Mesodermal cell (in vitro differentiated cells): ENCODE data around the gene CMTM3. TPM values are rescaled to one million over a fixed set of nuclear protein-coding genes. Genes with fewer than 3 reads are reported as not detected.
"Not testable (repeated sequence)": the region's sequence is repeated elsewhere in the genome, so short reads cannot be mapped to it uniquely, and the experiment has no call there.

Experiments used
- H3K27ac ChIP-seq: 2 replicates; pipeline ENCODE4 v1.7.0; 2013; ENCODE audit warnings: mild to moderate bottlenecking, low read depth, low read length, moderate library complexity; ENCODE audit not compliant: severe bottlenecking
- H3K36me3 ChIP-seq: 2 replicates; pipeline ENCODE4 v1.7.1; 2013; ENCODE audit warnings: mild to moderate bottlenecking, low read length, moderate library complexity; ENCODE audit not compliant: control insufficient read depth, insufficient read depth
- H3K4me1 ChIP-seq: one replicate; pipeline ENCODE4 v1.7.1; 2013; ENCODE audit warnings: mild to moderate bottlenecking, low read length; ENCODE audit not compliant: insufficient read depth, control insufficient read depth, poor library complexity, severe bottlenecking
- H3K4me3 ChIP-seq: 2 replicates; pipeline ENCODE4 v1.7.0; 2013; ENCODE audit warnings: low read length, control low read depth, mild to moderate bottlenecking; ENCODE audit not compliant: insufficient read depth, poor library complexity, severe bottlenecking; ENCODE audit errors: extremely low read depth
- H3K9me3 ChIP-seq: 2 replicates; pipeline ENCODE4 v1.7.1; 2013; ENCODE audit warnings: mild to moderate bottlenecking, low read length, moderate library complexity; ENCODE audit not compliant: control insufficient read depth
- WGBS, 2 experiments: methylation state at CpG; one replicate each; pipeline ENCODE4 v1.1.5; 2013; ENCODE audit warnings: missing lambda C conversion rate in 2 of 2; ENCODE audit not compliant: insufficient coverage in 2 of 2; 5-methylcytosine and 5-hydroxymethylcytosine counted together
- polyA plus RNA-seq, 2 experiments: library from polyadenylated mRNA; stranded (reverse); fragments of 50-300 nt; gene quantifications; one replicate each; pipeline ENCODE4 v1.2.3, GENCODE V29; 2013

Gene CMTM3
- polyA plus RNA-seq (2013, experiment 1 of 2): 91.2 TPM
- polyA plus RNA-seq (2013, experiment 2 of 2): 74.7 TPM

GRCh38 chr16:66604376-66605176 is at the start of gene CMTM3:
TSS of gene CMTM3 (plus strand) at chr16:66604704. CDS start at chr16:66604806, 102 bp downstream.
- H3K4me1 ChIP-seq: peaks cover 27% of the 10 kb centered on the region
- H3K4me3 ChIP-seq: peak within 1 kb of the TSS; percentile 89
- peak within 1 kb of the TSS; percentile 83 for H3K27ac ChIP-seq
- H3K36me3 ChIP-seq: peaks cover 27% of the 10 kb centered on the region
- peaks cover 9% of the 10 kb centered on the region for H3K9me3 ChIP-seq
- 0 to 1% methylated on average over 69 of the region's 96 CpGs for WGBS, 2 experiments

- Histone ChIP-seq H3K4me1 (peaks cover 5% of the 10 kb centered on the region), H3K27ac (no peak overlapping the region), H3K9me3 (no peaks in the 10 kb centered on the region), H3K4me3 (no peak overlapping the region), H3K36me3 (peaks cover 3% of the 10 kb centered on the region)
- WGBS, 2 experiments: 80 to 91% methylated on average over 1 of the region's 1 CpG
These were observed 44.4 kb upstream of the CMTM3 start for GRCh38 chr16:66560107-66560506.

GRCh38 chr16:66561381-66562080 is 43.0 kb upstream of the CMTM3 start:
- H3K36me3 ChIP-seq: peaks cover 11% of the 10 kb centered on the region

GRCh38 chr16:66562409-66562808 is 42.1 kb upstream of the CMTM3 start:
- Histone ChIP-seq H3K36me3 (peaks cover 17% of the 10 kb centered on the region), H3K4me3 (no peak overlapping the region), H3K9me3 (no peaks in the 10 kb centered on the region), H3K4me1 (peaks cover 12% of the 10 kb centered on the region), H3K27ac (no peak overlapping the region)
- 100% methylated on average over 1 of the region's 1 CpG; no CpG with 5 or more reads in 1 of the 2 experiments for WGBS, 2 experiments

More at GRCh38 chr16:66561381-66562080, 43.0 kb upstream of the CMTM3 start:
- no peak overlapping the region for H3K4me3 ChIP-seq
- H3K9me3 ChIP-seq: no peaks in the 10 kb centered on the region
- H3K27ac ChIP-seq: no peak overlapping the region
- peaks cover 12% of the 10 kb centered on the region for H3K4me1 ChIP-seq
- no CpG with 5 or more reads among the region's 3 CpGs for WGBS, 2 experiments

- H3K27ac ChIP-seq: no peak overlapping the region
- peaks cover 17% of the 10 kb centered on the region for H3K36me3 ChIP-seq
- H3K4me1 ChIP-seq: peaks cover 12% of the 10 kb centered on the region
- 86% methylated on average over 1 of the region's 2 CpGs; no CpG with 5 or more reads in 1 of the 2 experiments for WGBS, 2 experiments
- no peaks in the 10 kb centered on the region for H3K9me3 ChIP-seq
- H3K4me3 ChIP-seq: no peak overlapping the region
These were observed 41.5 kb upstream of the CMTM3 start for GRCh38 chr16:66562986-66563385.

- WGBS, 2 experiments: 100% methylated on average over 1 of the region's 2 CpGs; no CpG with 5 or more reads in 1 of the 2 experiments
These were observed 40.8 kb upstream of the CMTM3 start for GRCh38 chr16:66563574-66564334.

GRCh38 chr16:66566051-66566901 is 38.2 kb upstream of the CMTM3 start, which contains the start of gene CMTM1:
TSS of gene CMTM1 (plus strand) at chr16:66566439. CDS start at chr16:66566514, 75 bp downstream.
- Histone ChIP-seq H3K4me1 (peaks cover 15% of the 10 kb centered on the region), H3K36me3 (peaks cover 17% of the 10 kb centered on the region), H3K9me3 (no peaks in the 10 kb centered on the region), H3K4me3 (no peak within 1 kb of the TSS), H3K27ac (no peak within 1 kb of the TSS)
- 93 to 95% methylated on average over 39 to 51 of the region's 54 CpGs for WGBS, 2 experiments

More at GRCh38 chr16:66563574-66564334, 40.8 kb upstream of the CMTM3 start:
- Histone ChIP-seq H3K4me1 (peaks cover 12% of the 10 kb centered on the region), H3K36me3 (peaks cover 17% of the 10 kb centered on the region), H3K4me3 (no peak overlapping the region), H3K27ac (no peak overlapping the region), H3K9me3 (no peaks in the 10 kb centered on the region)

- not testable (repeated sequence) for H3K27ac ChIP-seq, H3K9me3 ChIP-seq, H3K4me3 ChIP-seq
- H3K36me3 ChIP-seq: peaks cover 17% of the 10 kb centered on the region
- peaks cover 15% of the 10 kb centered on the region for H3K4me1 ChIP-seq
- WGBS, 2 experiments: 100% methylated on average over 1 of the region's 3 CpGs; no CpG with 5 or more reads in 1 of the 2 experiments
These were observed 37.2 kb upstream of the CMTM3 start for GRCh38 chr16:66567270-66567669.

- 100% methylated on average over 1 to 2 of the region's 2 CpGs for WGBS, 2 experiments
- Histone ChIP-seq H3K9me3 (no peaks in the 10 kb centered on the region), H3K36me3 (peaks cover 14% of the 10 kb centered on the region), H3K27ac (no peak overlapping the region), H3K4me1 (peaks cover 15% of the 10 kb centered on the region), H3K4me3 (no peak overlapping the region)
These were observed 36.1 kb upstream of the CMTM3 start for GRCh38 chr16:66568355-66568754.
